ENCODE data around the gene NECTIN1.

DNA sequence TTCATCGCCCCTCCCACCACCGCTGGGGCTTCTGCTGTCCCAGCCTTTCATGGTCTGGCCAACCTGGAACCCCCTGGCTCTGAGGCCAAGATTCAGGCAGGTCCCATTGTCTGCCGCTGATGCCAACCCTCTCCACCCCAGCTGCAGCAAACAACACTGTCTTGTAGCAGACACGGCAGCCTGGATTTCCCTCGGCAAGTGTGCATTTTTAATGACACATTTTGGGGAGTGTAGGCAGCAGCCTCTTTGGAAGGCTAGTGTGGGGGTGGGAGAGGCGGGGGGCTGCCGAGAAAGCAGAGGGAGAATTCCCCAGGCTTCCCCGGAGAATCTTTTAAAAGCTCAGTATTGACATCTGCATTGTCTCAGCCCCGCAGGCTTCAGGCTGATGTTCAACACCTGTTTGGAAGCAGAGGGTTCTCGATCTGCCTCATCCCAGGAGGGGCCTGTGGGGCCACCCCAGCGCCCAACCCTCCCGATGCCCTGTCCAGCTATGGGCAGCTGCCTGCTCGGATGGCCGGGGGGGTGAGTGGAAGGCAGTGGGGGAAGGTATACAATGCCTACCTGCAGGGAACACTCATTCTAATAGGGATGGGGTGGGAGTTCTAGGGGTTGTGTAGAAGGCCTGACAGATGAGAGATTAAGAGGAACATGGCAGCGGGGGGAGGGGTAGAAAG is 41.5 kb downstream of the NECTIN1 start:
- TF ChIP-seq, protein P1, sequence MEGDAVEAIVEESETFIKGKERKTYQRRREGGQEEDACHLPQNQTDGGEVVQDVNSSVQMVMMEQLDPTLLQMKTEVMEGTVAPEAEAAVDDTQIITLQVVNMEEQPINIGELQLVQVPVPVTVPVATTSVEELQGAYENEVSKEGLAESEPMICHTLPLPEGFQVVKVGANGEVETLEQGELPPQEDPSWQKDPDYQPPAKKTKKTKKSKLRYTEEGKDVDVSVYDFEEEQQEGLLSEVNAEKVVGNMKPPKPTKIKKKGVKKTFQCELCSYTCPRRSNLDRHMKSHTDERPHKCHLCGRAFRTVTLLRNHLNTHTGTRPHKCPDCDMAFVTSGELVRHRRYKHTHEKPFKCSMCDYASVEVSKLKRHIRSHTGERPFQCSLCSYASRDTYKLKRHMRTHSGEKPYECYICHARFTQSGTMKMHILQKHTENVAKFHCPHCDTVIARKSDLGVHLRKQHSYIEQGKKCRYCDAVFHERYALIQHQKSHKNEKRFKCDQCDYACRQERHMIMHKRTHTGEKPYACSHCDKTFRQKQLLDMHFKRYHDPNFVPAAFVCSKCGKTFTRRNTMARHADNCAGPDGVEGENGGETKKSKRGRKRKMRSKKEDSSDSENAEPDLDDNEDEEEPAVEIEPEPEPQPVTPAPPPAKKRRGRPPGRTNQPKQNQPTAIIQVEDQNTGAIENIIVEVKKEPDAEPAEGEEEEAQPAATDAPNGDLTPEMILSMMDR (conservative IDR thresholded peaks at IDR 0.05 in 1 of 2, IDR thresholded peaks at IDR 0.05 in 1 of 2; ENCODE audit: extremely low read depth in 1 of 2, insufficient read depth in 1 of 2, low read depth in 1 of 2, low read length in 2 of 2) = no peak
- TF ChIP-seq EZH2 (IDR thresholded peaks at IDR 0.05; ENCODE audit: borderline replicate concordance, low read length) = no peak
